ENCODE results near the gene NR2F1-AS1. TPM values are rescaled to one million over a fixed set of nuclear protein-coding genes. Genes with fewer than 3 reads are reported as not detected.
"Not testable (repeated sequence)": the region's sequence is repeated elsewhere in the genome, so short reads cannot be mapped to it uniquely, and the experiment has no call there.

NR2F1-AS1 gene
- total RNA-seq, 2 donors from 2014 or later, result not detected

GRCh38 chr5:93415819-93416218 lies 165.2 kb downstream of the NR2F1-AS1 start:
- Mint-ChIP-seq H3K4me3 (no peak overlapping the region), H3K9me3 (peaks cover 2% of the 10 kb centered on the region), H3K4me1 (ENCODE audit: low read depth in 2 of 2) (no peaks in the 10 kb centered on the region), H3K36me3 (no peaks in the 10 kb centered on the region), H3K27me3 (no peaks in the 10 kb centered on the region), H3K27ac (no peak overlapping the region)
- DNase-seq (ENCODE audit: low spot score) (no peak), ATAC-seq (no peak)

- H3K36me3 Mint-ChIP-seq, result no peaks in the 10 kb centered on the region
- H3K27ac Mint-ChIP-seq, result no peak overlapping the region
- H3K4me3 Mint-ChIP-seq, result no peak overlapping the region
- H3K27me3 Mint-ChIP-seq, result no peaks in the 10 kb centered on the region
- DNase-seq (ENCODE audit: low spot score) (no peak), ATAC-seq (no peak)
- no peaks in the 10 kb centered on the region for H3K9me3 Mint-ChIP-seq
- H3K4me1 Mint-ChIP-seq (ENCODE audit: low read depth in 2 of 2), result no peaks in the 10 kb centered on the region
Observed at GRCh38 chr5:93411716-93412115, 169.3 kb downstream of the NR2F1-AS1 start.

- no peaks in the 10 kb centered on the region for H3K27me3 Mint-ChIP-seq
- H3K36me3 Mint-ChIP-seq, result no peaks in the 10 kb centered on the region
- no peaks in the 10 kb centered on the region for H3K4me1 Mint-ChIP-seq (ENCODE audit: low read depth in 2 of 2)
- no peak overlapping the region for H3K4me3 Mint-ChIP-seq
- ATAC-seq (no peak), DNase-seq (ENCODE audit: low spot score) (no peak)
- no peak overlapping the region for H3K27ac Mint-ChIP-seq
- H3K9me3 Mint-ChIP-seq, result no peaks in the 10 kb centered on the region
Observed at GRCh38 chr5:93409691-93410090, 171.3 kb downstream of the NR2F1-AS1 start.

GRCh38 chr5:93407454-93407853 lies 173.6 kb downstream of the NR2F1-AS1 start:
- Mint-ChIP-seq H3K36me3 (no peaks in the 10 kb centered on the region), H3K9me3 (no peaks in the 10 kb centered on the region), H3K27ac (no peak overlapping the region), H3K4me3 (no peak overlapping the region), H3K27me3 (no peaks in the 10 kb centered on the region), H3K4me1 (ENCODE audit: low read depth in 2 of 2) (no peaks in the 10 kb centered on the region)
- no peak for DNase-seq (ENCODE audit: low spot score)
- no peak for ATAC-seq

DNA sequence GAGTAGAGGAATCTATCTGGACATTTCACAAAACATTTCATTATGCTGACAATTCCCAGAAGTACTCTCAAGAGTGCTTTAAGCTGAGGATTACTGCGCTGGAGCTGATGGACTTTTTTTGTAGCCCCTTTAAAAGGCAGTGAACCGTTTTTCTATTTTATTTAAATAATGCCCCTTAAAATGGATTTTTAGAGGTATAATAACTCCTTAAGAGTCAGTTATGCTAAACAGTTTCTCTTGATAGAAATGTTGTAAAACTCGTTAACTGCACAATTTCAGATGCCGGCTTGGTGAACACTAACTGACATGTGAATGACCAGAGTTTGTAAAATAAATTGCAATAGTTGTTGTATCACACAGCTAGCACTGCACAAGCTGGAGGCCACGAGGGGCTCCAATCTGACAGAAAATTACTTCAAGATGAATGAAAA lies 174.0 kb downstream of the NR2F1-AS1 start:
- H3K4me1 Mint-ChIP-seq (ENCODE audit: low read depth in 2 of 2), result no peaks in the 10 kb centered on the region
- ATAC-seq (no peak), DNase-seq (ENCODE audit: low spot score) (no peak)
- no peaks in the 10 kb centered on the region for H3K27me3 Mint-ChIP-seq
- no peaks in the 10 kb centered on the region for H3K9me3 Mint-ChIP-seq
- no peaks in the 10 kb centered on the region for H3K36me3 Mint-ChIP-seq
- no peak overlapping the region for H3K4me3 Mint-ChIP-seq
- H3K27ac Mint-ChIP-seq, result no peak overlapping the region

GRCh38 chr5:93404246-93404645 lies 176.8 kb downstream of the NR2F1-AS1 start:
- Mint-ChIP-seq H3K4me3 (no peak overlapping the region), H3K27ac (no peak overlapping the region), H3K27me3 (peaks cover 0 to 5% of the 10 kb centered on the region in 2 donors), H3K4me1 (ENCODE audit: low read depth in 2 of 2) (no peaks in the 10 kb centered on the region), H3K9me3 (peaks cover 4% of the 10 kb centered on the region), H3K36me3 (no peaks in the 10 kb centered on the region)
- no peak for DNase-seq (ENCODE audit: low spot score)
- ATAC-seq, result no peak

GRCh38 chr5:93403141-93403928 lies 177.7 kb downstream of the NR2F1-AS1 start:
- no peak for DNase-seq (ENCODE audit: low spot score)
- Mint-ChIP-seq H3K36me3 (no peaks in the 10 kb centered on the region), H3K27me3 (peaks cover 0 to 5% of the 10 kb centered on the region in 2 donors), H3K4me1 (ENCODE audit: low read depth in 2 of 2) (no peaks in the 10 kb centered on the region), H3K4me3 (no peak overlapping the region), H3K27ac (no peak overlapping the region), H3K9me3 (peaks cover 4% of the 10 kb centered on the region)
- ATAC-seq, result no peak

DNA sequence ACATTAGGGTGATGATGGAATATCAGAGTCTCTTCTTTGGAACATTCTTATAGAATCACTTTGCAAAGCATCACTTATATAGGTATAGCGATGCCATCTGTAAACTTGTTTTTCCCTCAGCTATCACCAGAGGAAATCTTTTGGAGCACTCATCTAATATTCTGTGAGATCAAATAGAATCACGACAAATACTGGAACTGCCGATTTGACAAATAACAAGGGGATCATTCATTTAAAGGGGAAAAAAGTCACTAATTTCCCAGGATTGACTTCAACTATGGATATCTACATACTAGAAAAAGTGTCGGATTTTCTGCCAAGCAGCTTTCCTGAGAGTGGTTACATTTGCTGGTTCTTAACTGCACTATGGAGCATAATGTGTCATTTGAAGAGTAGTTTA lies 178.6 kb downstream of the NR2F1-AS1 start:
- Mint-ChIP-seq H3K27ac (no peak overlapping the region), H3K27me3 (peaks cover 0 to 5% of the 10 kb centered on the region in 2 donors), H3K9me3 (peaks cover 8% of the 10 kb centered on the region), H3K36me3 (no peaks in the 10 kb centered on the region), H3K4me3 (no peak overlapping the region), H3K4me1 (ENCODE audit: low read depth in 2 of 2) (no peaks in the 10 kb centered on the region)
- no peak for DNase-seq (ENCODE audit: low spot score)
- ATAC-seq, result no peak

DNA sequence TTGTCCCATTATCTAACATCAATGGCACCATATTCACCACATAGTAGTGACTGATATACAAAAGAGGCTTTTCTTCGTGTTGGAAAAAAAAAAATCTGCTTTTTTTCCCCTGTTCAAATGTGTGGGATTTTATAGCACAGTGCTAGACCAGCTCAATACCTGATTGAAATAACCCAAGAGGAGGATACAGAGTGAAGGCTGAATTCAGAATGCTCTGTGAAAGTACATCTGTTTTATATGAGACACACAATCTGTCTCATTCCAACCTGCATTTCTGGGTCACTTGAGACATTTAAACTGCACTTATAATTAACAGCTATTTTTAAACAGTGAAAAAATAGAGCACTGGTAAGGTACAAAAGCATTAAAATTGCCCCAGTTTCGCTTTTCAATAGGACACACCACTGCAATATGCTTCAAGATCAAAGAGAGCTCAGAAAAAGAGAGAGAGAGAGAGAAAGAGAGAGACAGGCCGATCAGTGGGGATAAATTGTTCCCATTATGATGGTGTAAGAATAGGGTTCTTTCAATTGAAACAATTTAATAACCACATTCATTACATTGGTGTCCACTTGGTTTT lies 179.3 kb downstream of the NR2F1-AS1 start:
- Mint-ChIP-seq H3K4me1 (ENCODE audit: low read depth in 2 of 2) (no peaks in the 10 kb centered on the region), H3K27me3 (peaks cover 0 to 5% of the 10 kb centered on the region in 2 donors), H3K9me3 (peaks cover 8% of the 10 kb centered on the region), H3K36me3 (no peaks in the 10 kb centered on the region), H3K4me3 (no peak overlapping the region), H3K27ac (no peak overlapping the region)
- ATAC-seq, result no peak
- no peak for DNase-seq (ENCODE audit: low spot score)

- ATAC-seq (no peak), DNase-seq (ENCODE audit: low spot score) (no peak)
- peaks cover 12% of the 10 kb centered on the region for H3K9me3 Mint-ChIP-seq
- H3K4me1 Mint-ChIP-seq (ENCODE audit: low read depth in 2 of 2), result no peaks in the 10 kb centered on the region
- no peaks in the 10 kb centered on the region for H3K36me3 Mint-ChIP-seq
- no peak overlapping the region for H3K27ac Mint-ChIP-seq
- no peak overlapping the region for H3K4me3 Mint-ChIP-seq
- peaks cover 0 to 5% of the 10 kb centered on the region in 2 donors for H3K27me3 Mint-ChIP-seq
Observed at GRCh38 chr5:93399675-93400074, 181.3 kb downstream of the NR2F1-AS1 start.

- no peak overlapping the region for H3K4me3 Mint-ChIP-seq
- H3K27me3 Mint-ChIP-seq, result no peaks in the 10 kb centered on the region
- no peaks in the 10 kb centered on the region for H3K4me1 Mint-ChIP-seq (ENCODE audit: low read depth in 2 of 2)
- DNase-seq (ENCODE audit: low spot score), result no peak
- peaks cover 22% of the 10 kb centered on the region for H3K9me3 Mint-ChIP-seq
- ATAC-seq, result no peak
- no peak overlapping the region for H3K27ac Mint-ChIP-seq
- no peaks in the 10 kb centered on the region for H3K36me3 Mint-ChIP-seq
Observed at GRCh38 chr5:93395971-93396379, 185.0 kb downstream of the NR2F1-AS1 start.

DNA sequence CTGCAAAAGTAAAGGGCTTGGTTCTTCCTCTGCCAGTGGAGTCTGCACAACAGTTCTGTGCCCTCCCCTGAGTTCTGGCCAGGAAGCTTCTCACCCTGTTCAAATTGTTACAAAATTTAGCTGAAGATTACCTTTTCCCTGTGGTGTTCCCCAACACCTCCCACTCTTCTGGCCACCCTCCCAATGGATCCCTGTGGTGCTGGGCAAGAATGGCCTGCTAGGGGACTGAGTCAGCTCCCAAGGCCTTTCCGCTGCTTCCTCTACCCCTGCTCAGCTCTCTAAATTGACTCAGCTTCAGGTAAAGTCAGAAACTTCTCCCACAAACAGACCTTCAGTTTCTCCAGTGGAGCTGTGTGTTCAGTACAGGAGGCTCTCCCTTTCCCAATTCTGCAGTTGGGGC lies 186.0 kb downstream of the NR2F1-AS1 start:
- H3K27me3 Mint-ChIP-seq, result no peaks in the 10 kb centered on the region
- DNase-seq (ENCODE audit: low spot score) (no peak), ATAC-seq (no peak)
- peaks cover 24% of the 10 kb centered on the region for H3K9me3 Mint-ChIP-seq
- no peak overlapping the region for H3K27ac Mint-ChIP-seq
- H3K36me3 Mint-ChIP-seq, result no peaks in the 10 kb centered on the region
- no peak overlapping the region for H3K4me3 Mint-ChIP-seq
- H3K4me1 Mint-ChIP-seq (ENCODE audit: low read depth in 2 of 2), result no peaks in the 10 kb centered on the region

DNA sequence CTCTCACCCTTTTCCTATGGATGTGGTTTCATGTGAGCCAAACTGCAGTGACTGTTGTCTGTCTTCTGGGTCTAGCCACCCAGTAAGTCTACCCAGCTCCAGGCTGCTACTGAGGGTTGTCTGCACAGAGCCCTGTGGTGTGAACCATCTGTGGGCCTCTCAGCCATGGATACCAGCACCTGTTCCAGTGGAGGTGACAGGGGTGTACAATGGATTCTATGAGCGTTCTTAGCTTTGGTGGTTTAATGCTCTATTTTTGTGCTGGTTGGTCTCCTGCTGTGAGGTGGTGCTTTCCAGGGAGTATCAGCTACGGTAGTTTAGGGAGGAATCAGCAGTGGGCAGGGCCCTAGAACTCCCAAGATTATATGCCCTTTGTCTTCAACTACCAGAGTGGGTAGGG lies 186.7 kb downstream of the NR2F1-AS1 start:
- H3K4me3 Mint-ChIP-seq, result no peak overlapping the region
- H3K27me3 Mint-ChIP-seq, result no peaks in the 10 kb centered on the region
- no peaks in the 10 kb centered on the region for H3K36me3 Mint-ChIP-seq
- H3K27ac Mint-ChIP-seq, result no peak overlapping the region
- H3K9me3 Mint-ChIP-seq, result peaks cover 22% of the 10 kb centered on the region
- DNase-seq (ENCODE audit: low spot score), result no peak
- ATAC-seq, result no peak
- no peaks in the 10 kb centered on the region for H3K4me1 Mint-ChIP-seq (ENCODE audit: low read depth in 2 of 2)

DNA sequence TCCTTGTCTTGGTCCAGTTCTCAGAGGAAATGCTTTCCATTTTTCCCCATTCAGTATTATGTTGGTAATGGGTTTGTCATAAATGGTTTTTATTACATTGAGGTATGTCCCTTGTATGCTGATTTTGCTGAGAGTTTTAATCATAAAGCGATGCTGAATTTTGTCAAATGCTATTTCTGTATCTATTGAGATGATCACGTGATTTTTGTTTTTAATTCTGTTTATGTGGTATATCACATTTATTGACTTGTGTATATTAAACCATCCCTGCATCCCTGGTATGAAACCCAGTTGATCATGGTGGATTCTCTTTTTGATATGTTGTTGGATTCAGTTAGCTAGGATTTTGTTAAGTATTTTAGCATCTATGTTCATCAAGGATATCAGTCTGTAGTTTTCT lies 189.8 kb downstream of the NR2F1-AS1 start:
- not testable (repeated sequence) for H3K36me3 Mint-ChIP-seq; H3K27ac Mint-ChIP-seq; ATAC-seq; H3K4me1 Mint-ChIP-seq (ENCODE audit: low read depth in 2 of 2); H3K4me3 Mint-ChIP-seq; DNase-seq (ENCODE audit: low spot score); H3K27me3 Mint-ChIP-seq
- peaks cover 14% of the 10 kb centered on the region for H3K9me3 Mint-ChIP-seq
